Panc1 (cell line): ENCODE measurements around the gene GDAP1L1.

Experiments used
- CTCF ChIP-seq: fragments of 450-650 bp; IDR thresholded peaks from 2 replicates; pipeline ENCODE4 v1.5.1; 2017; ENCODE audit warnings: mild to moderate bottlenecking
- POLR2AphosphoS5 ChIP-seq: IDR thresholded peaks from 2 replicates; pipeline ENCODE4 v1.6.1; 2012; ENCODE audit warnings: mild to moderate bottlenecking, low read depth, low read length, moderate library complexity

- peak; percentile 88 for TF ChIP-seq POLR2AphosphoS5
- no peak for TF ChIP-seq CTCF
Observed at GRCh38 chr20:44210406-44211176, 36.5 kb upstream of the GDAP1L1 start, which contains the start of gene OSER1.
